H9 (cell line): ENCODE data around the gene STIM2. TPM values are rescaled to one million over a fixed set of nuclear protein-coding genes. Genes with fewer than 3 reads are reported as not detected.

ENCODE experiments used
- DNase-seq: peaks from one replicate; pipeline ENCODE4 v3.0.0-alpha.2; 2017
- H2AFZ ChIP-seq: one replicate; pipeline ENCODE4 v1.6.1; 2013; ENCODE audit warnings: mild to moderate bottlenecking, low read length, control low read depth, moderate library complexity
- H2AK5ac ChIP-seq: 2 replicates; pipeline ENCODE4 v1.6.1; 2013; ENCODE audit warnings: low read length, control low read depth, mixed read lengths; ENCODE audit not compliant: insufficient read length
- H2BK120ac ChIP-seq: one replicate; pipeline ENCODE4 v1.6.1; 2013; ENCODE audit warnings: low read depth, mild to moderate bottlenecking, low read length, control low read depth, inconsistent platforms; ENCODE audit not compliant: poor library complexity, severe bottlenecking
- H2BK12ac ChIP-seq: 2 replicates; pipeline ENCODE4 v1.6.1; 2013; ENCODE audit warnings: low read length, control low read depth, mixed read lengths, low read depth; ENCODE audit not compliant: insufficient read length
- H2BK15ac ChIP-seq: 2 replicates; pipeline ENCODE4 v1.6.1; 2013; ENCODE audit warnings: low read depth, low read length, control low read depth
- H2BK20ac ChIP-seq: one replicate; pipeline ENCODE4 v1.6.1; 2013; ENCODE audit warnings: low read depth, mild to moderate bottlenecking, low read length, control low read depth, inconsistent platforms; ENCODE audit not compliant: poor library complexity, severe bottlenecking
- H2BK5ac ChIP-seq: 2 replicates; pipeline ENCODE4 v1.6.1; 2013; ENCODE audit warnings: low read length, control low read depth, mixed read lengths; ENCODE audit not compliant: insufficient read length
- H3K14ac ChIP-seq: 2 replicates; pipeline ENCODE4 v1.6.1; 2013; ENCODE audit warnings: low read length, control low read depth; ENCODE audit not compliant: insufficient read depth
- H3K18ac ChIP-seq: 2 replicates; pipeline ENCODE4 v1.6.1; 2013; ENCODE audit warnings: low read depth, mild to moderate bottlenecking, mixed read lengths, low read length, control low read depth; ENCODE audit not compliant: insufficient read length
- H3K23ac ChIP-seq: 2 replicates; pipeline ENCODE4 v1.6.1; 2013; ENCODE audit warnings: low read length, control low read depth, mixed read lengths, low read depth; ENCODE audit not compliant: insufficient read length
- H3K23me2 ChIP-seq: 2 replicates; pipeline ENCODE4 v1.6.1; 2013; ENCODE audit warnings: low read depth, mild to moderate bottlenecking, mixed read lengths, low read length, control low read depth; ENCODE audit not compliant: insufficient read length, poor library complexity, severe bottlenecking
- H3K27ac ChIP-seq: 2 replicates; pipeline ENCODE4 v1.5.1; 2013; ENCODE audit warnings: low read length, control low read depth, mixed read lengths, low read depth; ENCODE audit not compliant: insufficient read length
- H3K27me3 ChIP-seq: 2 replicates; pipeline ENCODE4 v1.6.1; 2013; ENCODE audit warnings: low read length, control low read depth, inconsistent platforms; ENCODE audit not compliant: insufficient read depth
- H3K4ac ChIP-seq: 2 replicates; pipeline ENCODE4 v1.6.1; 2013; ENCODE audit warnings: low read depth, mild to moderate bottlenecking, control low read depth, inconsistent platforms, low read length, moderate library complexity
- H3K4me1 ChIP-seq: 2 replicates; pipeline ENCODE4 v1.6.1; 2013; ENCODE audit warnings: low read length, control low read depth, inconsistent platforms; ENCODE audit not compliant: insufficient read depth
- H3K4me2 ChIP-seq: 2 replicates; pipeline ENCODE4 v1.6.1; 2013; ENCODE audit warnings: low read length, control low read depth, mixed read lengths; ENCODE audit not compliant: insufficient read length, insufficient read depth
- H3K56ac ChIP-seq: 2 replicates; pipeline ENCODE4 v1.6.1; 2013; ENCODE audit warnings: low read depth, mild to moderate bottlenecking, mixed read lengths, low read length, control low read depth; ENCODE audit not compliant: insufficient read length
- H3K79me1 ChIP-seq: 2 replicates; pipeline ENCODE4 v1.6.1; 2013; ENCODE audit warnings: low read depth, mild to moderate bottlenecking, moderate library complexity, low read length, control low read depth, inconsistent platforms; ENCODE audit not compliant: insufficient read depth, poor library complexity, severe bottlenecking
- H3K79me2 ChIP-seq: 2 replicates; pipeline ENCODE4 v1.6.1; 2013; ENCODE audit warnings: low read length, control low read depth, inconsistent platforms; ENCODE audit not compliant: insufficient read depth
- H3K9ac ChIP-seq: 2 replicates; pipeline ENCODE4 v1.6.1; 2013; ENCODE audit warnings: low read length, control low read depth, mixed read lengths; ENCODE audit not compliant: insufficient read length; ENCODE audit errors: extremely low read depth
- H3K9me3 ChIP-seq: one replicate; pipeline ENCODE4 v1.6.1; 2013; ENCODE audit warnings: low read depth, low read length, inconsistent platforms; ENCODE audit not compliant: control insufficient read depth
- H3T11ph ChIP-seq: one replicate; pipeline ENCODE4 v1.6.1; 2013; ENCODE audit warnings: mild to moderate bottlenecking, low read length, control low read depth, inconsistent platforms
- H4K20me1 ChIP-seq: one replicate; pipeline ENCODE4 v1.6.1; 2013; ENCODE audit not compliant: control insufficient read depth, insufficient read length, insufficient read depth
- H4K5ac ChIP-seq: 2 replicates; pipeline ENCODE4 v1.6.1; 2013; ENCODE audit warnings: low read depth, mild to moderate bottlenecking, mixed read lengths, low read length, control low read depth; ENCODE audit not compliant: insufficient read length
- H4K8ac ChIP-seq: replicated peaks from 2 replicates; pipeline ENCODE4 v1.6.1; 2013; ENCODE audit warnings: low read length, control low read depth, mixed read lengths, low read depth; ENCODE audit not compliant: insufficient read length
- H4K91ac ChIP-seq: 2 replicates; pipeline ENCODE4 v1.6.1; 2013; ENCODE audit warnings: low read depth, mild to moderate bottlenecking, moderate library complexity, mixed read lengths, low read length, control low read depth; ENCODE audit not compliant: insufficient read length
- H3K27ac Mint-ChIP-seq, 3 experiments: 2 replicates in 2 of 3; 3 replicates in 1 of 3; pipeline ENCODE4 v1.8.0; 2020 to 2021; ENCODE audit warnings: mixed read lengths in 3 of 3, mild to moderate bottlenecking in 1 of 3, moderate library complexity in 1 of 3
- H3K27me3 Mint-ChIP-seq: 2 replicates; pipeline ENCODE4 v1.8.0; 2021; ENCODE audit warnings: low read depth, mild to moderate bottlenecking, moderate library complexity, mixed read lengths
- H3K36me3 Mint-ChIP-seq, 3 experiments: 2 replicates in 2 of 3; 3 replicates in 1 of 3; pipeline ENCODE4 v1.8.0; 2020 to 2021; ENCODE audit warnings: low read depth in 3 of 3, mixed read lengths in 3 of 3; ENCODE audit not compliant: insufficient read depth in 1 of 3
- H3K4me1 Mint-ChIP-seq, 2 experiments: 2 replicates each; pipeline ENCODE4 v1.8.0; 2020; ENCODE audit warnings: mixed read lengths in 2 of 2
- H3K4me3 Mint-ChIP-seq, 2 experiments: 2 replicates in 1 of 2; 3 replicates in 1 of 2; pipeline ENCODE4 v1.8.0; 2020 to 2021; ENCODE audit warnings: mild to moderate bottlenecking in 2 of 2, mixed read lengths in 2 of 2, moderate library complexity in 1 of 2
- H3K9me3 Mint-ChIP-seq, 2 experiments: 2 replicates in 1 of 2; 3 replicates in 1 of 2; pipeline ENCODE4 v1.8.0; 2020; ENCODE audit warnings: mild to moderate bottlenecking in 2 of 2, mixed read lengths in 2 of 2, moderate library complexity in 1 of 2
- CTCF ChIP-seq: fragments of 200-600 bp; sonication (generic); conservative IDR thresholded peaks from 3 replicates; pipeline ENCODE4 v1.8.0; 2021; ENCODE audit warnings: antibody characterized with exemption, mild to moderate bottlenecking
- WGBS: extraction: QIAGEN DNeasy Blood & Tissue Kit; methylation state at CpG from one replicate; pipeline ENCODE4 v1.1.7; 2013; ENCODE audit warnings: missing lambda C conversion rate, low lambda C conversion rate, mixed read lengths; ENCODE audit not compliant: insufficient read length; ENCODE audit errors: extremely low coverage; 5-methylcytosine and 5-hydroxymethylcytosine counted together
- total RNA-seq: library from RNA; stranded (reverse); gene quantifications from 2 replicates; pipeline ENCODE4 v1.2.1, GENCODE V29; 2021

The STIM2 gene
- total RNA-seq, 1 experiment from 2014 or later: 26.2 TPM

DNA sequence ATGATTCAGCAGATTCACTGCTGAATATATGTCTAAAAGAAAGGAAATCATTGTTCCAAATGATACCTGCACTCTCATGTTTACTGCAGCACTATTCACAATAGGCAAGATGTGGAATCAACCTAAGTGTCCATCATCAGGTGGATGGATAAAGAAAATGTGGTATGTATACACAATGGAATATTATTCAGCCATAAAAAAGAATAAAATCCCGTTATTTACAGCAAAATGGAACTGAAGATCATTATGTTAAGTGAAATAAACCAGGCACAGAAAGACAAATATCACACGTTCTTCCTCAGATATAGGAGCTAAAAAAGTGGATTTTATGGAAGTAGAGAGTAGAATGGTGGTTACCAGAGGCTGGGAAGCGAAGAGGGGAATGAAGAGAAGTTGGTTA is 130.4 kb downstream of the STIM2 start:
- H3K79me1 ChIP-seq: no peaks in the 10 kb centered on the region
- no peak for DNase-seq
- no peak overlapping the region for H4K8ac ChIP-seq
- no peak overlapping the region for H2BK5ac ChIP-seq
- Mint-ChIP-seq H3K27me3 (no peaks in the 10 kb centered on the region), H3K9me3 (no peaks in the 10 kb centered on the region), H3K36me3 (peaks cover 0 to 4% (median 0%) of the 10 kb centered on the region in 3 experiments; a peak in 1 of 7 replicates), H3K4me1 (peaks cover 6 to 10% of the 10 kb centered on the region in 2 experiments), H3K27ac (no peak overlapping the region), H3K4me3 (no peak overlapping the region; a peak in 1 of 5 replicates)
- no peaks in the 10 kb centered on the region for H4K20me1 ChIP-seq
- H2BK20ac ChIP-seq: no peak overlapping the region
- no peak overlapping the region for H3K9ac ChIP-seq
- no peak overlapping the region for H2BK12ac ChIP-seq
- H3K23ac ChIP-seq: no peak overlapping the region
- H4K5ac ChIP-seq: no peak overlapping the region
- no peaks in the 10 kb centered on the region for H3K9me3 ChIP-seq
- H3K27me3 ChIP-seq: no peaks in the 10 kb centered on the region
- peaks cover 4% of the 10 kb centered on the region; the same call in 1 of the 2 replicates for H3K4me1 ChIP-seq
- no peak overlapping the region for H3T11ph ChIP-seq
- H3K4ac ChIP-seq: no peak overlapping the region
- H2AFZ ChIP-seq: no peak overlapping the region
- no peak for TF ChIP-seq CTCF
- H4K91ac ChIP-seq: no peak overlapping the region
- WGBS: no CpG with 5 or more reads among the region's 3 CpGs
- H3K56ac ChIP-seq: no peak overlapping the region
- H3K27ac ChIP-seq: no peak overlapping the region
- H2BK15ac ChIP-seq: no peak overlapping the region
- no peak overlapping the region for H3K18ac ChIP-seq
- no peak overlapping the region for H2AK5ac ChIP-seq
- H3K79me2 ChIP-seq: no peaks in the 10 kb centered on the region
- H3K4me2 ChIP-seq: no peak overlapping the region
- no peak overlapping the region for H2BK120ac ChIP-seq
- no peak overlapping the region for H3K14ac ChIP-seq
- no peaks in the 10 kb centered on the region for H3K23me2 ChIP-seq
